MM.1S (cell line): ENCODE measurements around the gene LATS2.
"Not testable (repeated sequence)": the region's sequence is repeated elsewhere in the genome, so short reads cannot be mapped to it uniquely, and the experiment has no call there.

Experiments used
- EZH2phosphoT487 ChIP-seq: fragments of 300-600 bp; sonication (generic); IDR thresholded peaks from 2 replicates; pipeline ENCODE4 v1.6.1; 2018; ENCODE audit warnings: antibody characterized with exemption, low read length
- TF ChIP-seq, protein P1 (sequence below): fragments of 300-600 bp; sonication (generic); IDR thresholded peaks from 2 replicates; pipeline ENCODE4 v1.5.1; 2016; ENCODE audit warnings: antibody characterized with exemption, low read length, mixed read lengths

DNA sequence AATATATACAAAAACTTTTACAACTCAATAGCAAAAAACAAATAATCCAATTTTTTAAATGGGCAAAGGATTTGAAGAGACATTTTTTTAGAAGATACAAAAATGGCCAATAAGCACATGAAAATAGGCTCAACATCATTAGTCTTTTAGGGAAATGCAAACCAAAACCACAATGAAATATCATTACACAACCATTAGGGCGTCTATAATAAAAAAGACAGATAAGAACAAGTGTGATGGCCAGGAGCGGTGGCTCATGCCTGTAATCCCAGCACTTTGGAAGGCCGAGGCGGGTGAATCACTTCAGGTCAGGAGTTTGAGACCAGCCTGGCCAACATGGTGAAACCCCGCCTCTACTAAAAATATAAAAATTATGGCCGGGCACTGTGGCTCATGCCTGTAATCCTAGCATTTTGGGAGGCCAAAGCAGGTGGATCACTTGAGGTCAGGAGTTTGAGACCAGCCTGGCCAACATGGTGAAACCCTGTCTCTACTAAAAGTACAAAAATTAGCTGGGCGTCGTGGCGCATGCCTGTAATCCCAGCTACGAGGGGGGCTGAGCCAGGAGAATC, 104.3 kb downstream of the LATS2 start:
- TF ChIP-seq, protein P1, sequence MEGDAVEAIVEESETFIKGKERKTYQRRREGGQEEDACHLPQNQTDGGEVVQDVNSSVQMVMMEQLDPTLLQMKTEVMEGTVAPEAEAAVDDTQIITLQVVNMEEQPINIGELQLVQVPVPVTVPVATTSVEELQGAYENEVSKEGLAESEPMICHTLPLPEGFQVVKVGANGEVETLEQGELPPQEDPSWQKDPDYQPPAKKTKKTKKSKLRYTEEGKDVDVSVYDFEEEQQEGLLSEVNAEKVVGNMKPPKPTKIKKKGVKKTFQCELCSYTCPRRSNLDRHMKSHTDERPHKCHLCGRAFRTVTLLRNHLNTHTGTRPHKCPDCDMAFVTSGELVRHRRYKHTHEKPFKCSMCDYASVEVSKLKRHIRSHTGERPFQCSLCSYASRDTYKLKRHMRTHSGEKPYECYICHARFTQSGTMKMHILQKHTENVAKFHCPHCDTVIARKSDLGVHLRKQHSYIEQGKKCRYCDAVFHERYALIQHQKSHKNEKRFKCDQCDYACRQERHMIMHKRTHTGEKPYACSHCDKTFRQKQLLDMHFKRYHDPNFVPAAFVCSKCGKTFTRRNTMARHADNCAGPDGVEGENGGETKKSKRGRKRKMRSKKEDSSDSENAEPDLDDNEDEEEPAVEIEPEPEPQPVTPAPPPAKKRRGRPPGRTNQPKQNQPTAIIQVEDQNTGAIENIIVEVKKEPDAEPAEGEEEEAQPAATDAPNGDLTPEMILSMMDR = not testable (repeated sequence)
- TF ChIP-seq EZH2phosphoT487 = not testable (repeated sequence)
